ENCODE data around the gene RIC3. TPM values are rescaled to one million over a fixed set of nuclear protein-coding genes. Genes with fewer than 3 reads are reported as not detected.

Gene RIC3
- total RNA-seq, 4 donors from 2014 or later = 2.7 to 14.1 (median 8.1) TPM

Other genes starting within 250 kb of the RIC3 start
- gene OR10A6, start 237.8 kb downstream of the RIC3 start, total RNA-seq = not detected
- not detected for gene OR10A3, start 227.3 kb downstream of the RIC3 start, total RNA-seq
- gene NLRP10, start 203.6 kb downstream of the RIC3 start, total RNA-seq = not detected
- gene EIF3F, start 181.7 kb downstream of the RIC3 start, total RNA-seq = 100 to 1,000 TPM; 156 to 237 (median 204) TPM
- 1 to 10 TPM; 1.7 to 6.1 (median 2.4) TPM for gene TUB, start 87.8 kb downstream of the RIC3 start, total RNA-seq
- not detected for gene LMO1, start 94.9 kb upstream of the RIC3 start, total RNA-seq

Measured in esophagus squamous epithelium (tissue), 4 donors.